ENCODE measurements around the gene YES1.
A peak's percentile ranks its signal among the peaks of the same experiment; 100 is the strongest.

The YES1 gene

GRCh38 chr18:832085-832681, 20.1 kb upstream of the YES1 start:
- no peak for TF ChIP-seq CTCF (IDR thresholded peaks at IDR 0.05; ENCODE audit: extremely low read depth, missing control alignments)
- no peak for DNase-seq (ENCODE audit: low spot score)

GRCh38 chr18:830315-830901, 18.4 kb upstream of the YES1 start:
- no peak for TF ChIP-seq CTCF (IDR thresholded peaks at IDR 0.05; ENCODE audit: extremely low read depth, missing control alignments)
- peak; percentile 17 for DNase-seq (ENCODE audit: low spot score)

- no peak for TF ChIP-seq CTCF (IDR thresholded peaks at IDR 0.05; ENCODE audit: extremely low read depth, missing control alignments)
Observed at GRCh38 chr18:829432-829831, 17.4 kb upstream of the YES1 start.

GRCh38 chr18:827093-827677, 15.1 kb upstream of the YES1 start:
- no peak for TF ChIP-seq CTCF (IDR thresholded peaks at IDR 0.05; ENCODE audit: extremely low read depth, missing control alignments)

More at GRCh38 chr18:829432-829831, 17.4 kb upstream of the YES1 start:
- no peak for DNase-seq (ENCODE audit: low spot score)

GRCh38 chr18:825891-826585, 14.0 kb upstream of the YES1 start:
- no peak for DNase-seq (ENCODE audit: low spot score)
- no peak for TF ChIP-seq CTCF (IDR thresholded peaks at IDR 0.05; ENCODE audit: extremely low read depth, missing control alignments)

More at GRCh38 chr18:827093-827677, 15.1 kb upstream of the YES1 start:
- DNase-seq (ENCODE audit: low spot score): no peak

GRCh38 chr18:824179-824578, 12.1 kb upstream of the YES1 start:
- no peak for TF ChIP-seq CTCF (IDR thresholded peaks at IDR 0.05; ENCODE audit: extremely low read depth, missing control alignments)
- no peak for DNase-seq (ENCODE audit: low spot score)

GRCh38 chr18:820591-821165, 8.6 kb upstream of the YES1 start:
- TF ChIP-seq CTCF (IDR thresholded peaks at IDR 0.05; ENCODE audit: extremely low read depth, missing control alignments): no peak

More at GRCh38 chr18:820591-821165, 8.6 kb upstream of the YES1 start:
- no peak for DNase-seq (ENCODE audit: low spot score)
